Spinal cord (tissue), 10 donors: ENCODE measurements around the gene CXCL5. TPM values are rescaled to one million over a fixed set of nuclear protein-coding genes. Genes with fewer than 3 reads are reported as not detected.

Experiments
- DNase-seq, 6 donors: peaks; one replicate each; pipeline versions ENCODE4 v3.0.0 to v3.0.0-alpha.2; 2013 to 2015; ENCODE audit warnings: low spot score in 6 of 6, low read depth in 4 of 6
- H3K27ac ChIP-seq: one replicate; pipeline ENCODE4 v1.5.1; 2013; ENCODE audit warnings: low read depth, low read length, control low read depth
- H3K27me3 ChIP-seq: one replicate; pipeline ENCODE4 v1.6.1; 2013; ENCODE audit warnings: low read length; ENCODE audit not compliant: control insufficient read depth, insufficient read depth
- H3K36me3 ChIP-seq: one replicate; pipeline ENCODE4 v1.6.1; 2013; ENCODE audit warnings: low read length; ENCODE audit not compliant: control insufficient read depth, insufficient read depth
- H3K4me1 ChIP-seq: one replicate; pipeline ENCODE4 v1.6.1; 2013; ENCODE audit warnings: low read length; ENCODE audit not compliant: control insufficient read depth, insufficient read depth
- H3K4me3 ChIP-seq: one replicate; pipeline ENCODE4 v1.5.1; 2013; ENCODE audit warnings: low read depth, low read length, control low read depth
- H3K9me3 ChIP-seq: one replicate; pipeline ENCODE4 v1.6.1; 2013; ENCODE audit warnings: low read length; ENCODE audit not compliant: control insufficient read depth, insufficient read depth
- WGBS: methylation state at CpG from one replicate; pipeline ENCODE4 v1.1.5; 2013; ENCODE audit warnings: missing lambda C conversion rate; ENCODE audit not compliant: insufficient coverage; 5-methylcytosine and 5-hydroxymethylcytosine counted together
- polyA plus RNA-seq, 2 donors: library from polyadenylated mRNA; unstranded; fragments of 120-200 nt; gene quantifications; one replicate each; pipeline ENCODE4 v1.2.1, GENCODE V29; 2013; ENCODE audit not compliant: insufficient read length in 2 of 2
- total RNA-seq, 2 donors: library from RNA; depleted of rRNA in 1 of 2; stranded (reverse); fragments of 120-200 nt in 1 of 2; fragments of >200 nt in 1 of 2; gene quantifications; one replicate each; pipeline versions ENCODE4 v1.2.3 to v1.2.4, GENCODE V29; 2013 to 2014
- donor health status: healthy.

Gene CXCL5
- total and polyA plus RNA-seq, 4 donors = 0.33 to 1.9 (median 0.79) TPM

GRCh38 chr4:74038086-74038424 is 39.6 kb upstream of the CXCL5 start:
- no peaks in the 10 kb centered on the region for H3K36me3 ChIP-seq
- peaks cover 4% of the 10 kb centered on the region for H3K4me1 ChIP-seq
- DNase-seq = peak in 3 of 6 donors; percentile 2 to 43 (median 30)
- no peaks in the 10 kb centered on the region for H3K27me3 ChIP-seq
- peak overlapping the region; percentile 71 for H3K4me3 ChIP-seq
- no peak overlapping the region for H3K27ac ChIP-seq
- 1% methylated on average over 16 of the region's 17 CpGs for WGBS
- no peaks in the 10 kb centered on the region for H3K9me3 ChIP-seq

- Histone ChIP-seq H3K27ac (no peak overlapping the region), H3K4me3 (no peak overlapping the region), H3K9me3 (no peaks in the 10 kb centered on the region), H3K36me3 (no peaks in the 10 kb centered on the region), H3K4me1 (peaks cover 4% of the 10 kb centered on the region), H3K27me3 (no peaks in the 10 kb centered on the region)
- DNase-seq = peak in 1 of 6 donors; percentile 1
- WGBS = 29% methylated on average over 2 of the region's 4 CpGs
Measured at GRCh38 chr4:74037076-74037955, 38.8 kb upstream of the CXCL5 start.

GRCh38 chr4:74033739-74034138 is 35.3 kb upstream of the CXCL5 start:
- H3K36me3 ChIP-seq = no peaks in the 10 kb centered on the region
- H3K4me3 ChIP-seq = no peak overlapping the region
- peaks cover 4% of the 10 kb centered on the region for H3K4me1 ChIP-seq
- H3K27me3 ChIP-seq = no peaks in the 10 kb centered on the region
- H3K9me3 ChIP-seq = no peaks in the 10 kb centered on the region
- DNase-seq = no peak
- H3K27ac ChIP-seq = no peak overlapping the region

- Histone ChIP-seq H3K4me3 (no peak overlapping the region), H3K36me3 (no peaks in the 10 kb centered on the region), H3K27me3 (no peaks in the 10 kb centered on the region), H3K27ac (no peak overlapping the region), H3K4me1 (no peaks in the 10 kb centered on the region), H3K9me3 (no peaks in the 10 kb centered on the region)
- DNase-seq = peak in 1 of 6 donors; percentile 14
Measured at GRCh38 chr4:74032064-74032463, 33.6 kb upstream of the CXCL5 start.

- no peaks in the 10 kb centered on the region for H3K9me3 ChIP-seq
- H3K27me3 ChIP-seq = no peaks in the 10 kb centered on the region
- no peaks in the 10 kb centered on the region for H3K4me1 ChIP-seq
- no peak overlapping the region for H3K27ac ChIP-seq
- H3K36me3 ChIP-seq = no peaks in the 10 kb centered on the region
- no peak for DNase-seq
- no peak overlapping the region for H3K4me3 ChIP-seq
Measured at GRCh38 chr4:74031576-74031975, 33.1 kb upstream of the CXCL5 start.

- Histone ChIP-seq H3K36me3 (no peaks in the 10 kb centered on the region), H3K27ac (no peak overlapping the region), H3K27me3 (no peaks in the 10 kb centered on the region), H3K9me3 (no peaks in the 10 kb centered on the region), H3K4me3 (no peak overlapping the region), H3K4me1 (no peaks in the 10 kb centered on the region)
- DNase-seq = no peak
Measured at GRCh38 chr4:74030285-74030684, 31.8 kb upstream of the CXCL5 start.

GRCh38 chr4:74028504-74028903 is 30.0 kb upstream of the CXCL5 start:
- H3K4me3 ChIP-seq = no peak overlapping the region
- no peak overlapping the region for H3K27ac ChIP-seq
- H3K9me3 ChIP-seq = no peaks in the 10 kb centered on the region
- DNase-seq = no peak
- no peaks in the 10 kb centered on the region for H3K4me1 ChIP-seq
- no peaks in the 10 kb centered on the region for H3K27me3 ChIP-seq
- no CpG with 5 or more reads among the region's 1 CpG for WGBS
- no peaks in the 10 kb centered on the region for H3K36me3 ChIP-seq

GRCh38 chr4:74023709-74024108 is 25.2 kb upstream of the CXCL5 start:
- H3K9me3 ChIP-seq = no peaks in the 10 kb centered on the region
- no peak for DNase-seq
- 100% methylated on average over 1 of the region's 2 CpGs for WGBS

GRCh38 chr4:74021601-74022000 is 23.1 kb upstream of the CXCL5 start:
- Histone ChIP-seq H3K4me3 (no peak overlapping the region), H3K27ac (no peak overlapping the region), H3K27me3 (no peaks in the 10 kb centered on the region), H3K9me3 (no peaks in the 10 kb centered on the region), H3K4me1 (no peaks in the 10 kb centered on the region), H3K36me3 (no peaks in the 10 kb centered on the region)
- no peak for DNase-seq
- WGBS = no CpG with 5 or more reads among the region's 2 CpGs

More at GRCh38 chr4:74023709-74024108, 25.2 kb upstream of the CXCL5 start:
- Histone ChIP-seq H3K27me3 (no peaks in the 10 kb centered on the region), H3K4me3 (no peak overlapping the region), H3K36me3 (no peaks in the 10 kb centered on the region), H3K27ac (no peak overlapping the region), H3K4me1 (no peaks in the 10 kb centered on the region)

GRCh38 chr4:74018771-74019170 is 20.3 kb upstream of the CXCL5 start:
- no peaks in the 10 kb centered on the region for H3K4me1 ChIP-seq
- no peak overlapping the region for H3K4me3 ChIP-seq
- no peaks in the 10 kb centered on the region for H3K9me3 ChIP-seq
- no peak for DNase-seq
- no peaks in the 10 kb centered on the region for H3K36me3 ChIP-seq
- H3K27me3 ChIP-seq = no peaks in the 10 kb centered on the region
- WGBS = 64% methylated on average over 2 of the region's 3 CpGs
- no peak overlapping the region for H3K27ac ChIP-seq
